ENCODE measurements around the gene RMI2.

Gene RMI2

GRCh38 chr16:11380836-11381235, 35.6 kb downstream of the RMI2 start:
- DNase-seq (ENCODE audit: low read depth in 1 of 2, low spot score in 1 of 2), result no peak
- TF ChIP-seq CTCF (IDR thresholded peaks at IDR 0.05; ENCODE audit: insufficient read depth, low read length) (no peak), SPI1 (IDR thresholded peaks at IDR 0.05; ENCODE audit: borderline replicate concordance, low read depth) (no peak), POLR2AphosphoS5 (IDR thresholded peaks at IDR 0.05; ENCODE audit: low read depth) (no peak), REST (IDR thresholded peaks at IDR 0.05; ENCODE audit: insufficient replicate concordance, low read depth) (no peak), GABPA (IDR thresholded peaks at IDR 0.05; ENCODE audit: low read depth) (no peak)
- Histone ChIP-seq H3K4me3 (replicated peaks; ENCODE audit: insufficient read depth, low read length) (no peak overlapping the region), H3K27me3 (ENCODE audit: insufficient read depth, poor library complexity, severe bottlenecking) (no peaks in the 10 kb centered on the region), H3K27ac (replicated peaks) (no peak overlapping the region)

GRCh38 chr16:11383481-11384183, 38.4 kb downstream of the RMI2 start:
- no peak for TF ChIP-seq POLR2AphosphoS5 (IDR thresholded peaks at IDR 0.05; ENCODE audit: low read depth)
- TF ChIP-seq GABPA (IDR thresholded peaks at IDR 0.05; ENCODE audit: low read depth), result no peak
- no peak for TF ChIP-seq SPI1 (IDR thresholded peaks at IDR 0.05; ENCODE audit: borderline replicate concordance, low read depth)
- no peak for TF ChIP-seq REST (IDR thresholded peaks at IDR 0.05; ENCODE audit: insufficient replicate concordance, low read depth)
- no peak for TF ChIP-seq CTCF (IDR thresholded peaks at IDR 0.05; ENCODE audit: insufficient read depth, low read length)
- H3K4me3 ChIP-seq (replicated peaks; ENCODE audit: insufficient read depth, low read length), result no peak overlapping the region
- no peaks in the 10 kb centered on the region for H3K27me3 ChIP-seq (ENCODE audit: insufficient read depth, poor library complexity, severe bottlenecking)
- DNase-seq (ENCODE audit: low read depth in 1 of 2, low spot score in 1 of 2), result no peak
- no peak overlapping the region for H3K27ac ChIP-seq (replicated peaks)

- H3K27me3 ChIP-seq (ENCODE audit: insufficient read depth, poor library complexity, severe bottlenecking), result no peaks in the 10 kb centered on the region
- H3K4me3 ChIP-seq (replicated peaks; ENCODE audit: insufficient read depth, low read length), result no peak overlapping the region
- no peak for DNase-seq (ENCODE audit: low read depth in 1 of 2, low spot score in 1 of 2)
- no peak overlapping the region for H3K27ac ChIP-seq (replicated peaks)
- TF ChIP-seq POLR2AphosphoS5 (IDR thresholded peaks at IDR 0.05; ENCODE audit: low read depth) (no peak), GABPA (IDR thresholded peaks at IDR 0.05; ENCODE audit: low read depth) (no peak), REST (IDR thresholded peaks at IDR 0.05; ENCODE audit: insufficient replicate concordance, low read depth) (no peak), SPI1 (IDR thresholded peaks at IDR 0.05; ENCODE audit: borderline replicate concordance, low read depth) (no peak), CTCF (IDR thresholded peaks at IDR 0.05; ENCODE audit: insufficient read depth, low read length) (no peak)
These were observed 39.1 kb downstream of the RMI2 start for GRCh38 chr16:11384184-11384955.

Data from HL-60 (cell line).